NCI-H2171 (cell line): ENCODE results near the gene EDARADD.

Source experiments
- DNase-seq: peaks from one replicate; lab custom pipeline; 2025; lab: John Stamatoyannopoulos, UW

Gene EDARADD

DNA sequence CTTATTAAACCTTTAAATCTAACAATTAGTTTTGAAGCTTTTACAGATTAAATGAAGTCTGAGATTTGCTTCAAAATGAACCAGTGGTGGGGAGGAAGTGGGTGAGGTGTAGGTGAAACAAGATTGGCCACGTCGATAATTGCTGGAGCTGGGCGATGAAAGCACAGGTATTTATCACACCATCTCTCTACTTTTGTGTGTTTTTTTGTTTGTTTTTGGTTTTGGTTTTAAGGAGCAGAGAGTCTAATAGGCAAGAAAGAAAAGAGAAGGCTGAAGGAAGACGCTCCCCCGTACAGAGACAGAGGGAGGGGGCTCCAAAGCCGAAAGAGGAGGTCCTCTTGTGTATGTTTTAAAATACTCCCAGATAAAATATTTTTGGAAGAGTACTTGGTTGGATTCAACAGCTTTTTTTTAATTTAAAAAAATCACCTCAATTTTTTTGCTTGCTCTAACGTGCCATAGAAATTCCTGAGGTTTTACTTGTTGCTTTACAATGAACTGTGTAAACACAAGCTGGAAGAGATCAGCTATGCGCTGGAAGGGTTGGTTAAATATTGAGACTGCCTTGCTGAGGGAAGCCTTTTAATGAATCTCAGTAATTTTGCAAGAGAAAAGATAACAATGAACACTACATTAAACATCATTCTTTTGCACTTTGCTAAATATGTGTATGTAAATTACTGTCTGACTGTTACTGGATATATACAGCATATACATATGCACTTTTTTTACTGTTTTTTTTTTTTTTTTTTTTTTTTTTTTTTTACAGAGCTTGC, 123.0 kb downstream of the EDARADD start:
- peak; percentile 6 for DNase-seq

GRCh38 chr1:236518322-236518721, 124.2 kb downstream of the EDARADD start:
- DNase-seq, result no peak

GRCh38 chr1:236520445-236521005, 126.4 kb downstream of the EDARADD start:
- no peak for DNase-seq

GRCh38 chr1:236522937-236523703, 129.0 kb downstream of the EDARADD start:
- no peak for DNase-seq

DNA sequence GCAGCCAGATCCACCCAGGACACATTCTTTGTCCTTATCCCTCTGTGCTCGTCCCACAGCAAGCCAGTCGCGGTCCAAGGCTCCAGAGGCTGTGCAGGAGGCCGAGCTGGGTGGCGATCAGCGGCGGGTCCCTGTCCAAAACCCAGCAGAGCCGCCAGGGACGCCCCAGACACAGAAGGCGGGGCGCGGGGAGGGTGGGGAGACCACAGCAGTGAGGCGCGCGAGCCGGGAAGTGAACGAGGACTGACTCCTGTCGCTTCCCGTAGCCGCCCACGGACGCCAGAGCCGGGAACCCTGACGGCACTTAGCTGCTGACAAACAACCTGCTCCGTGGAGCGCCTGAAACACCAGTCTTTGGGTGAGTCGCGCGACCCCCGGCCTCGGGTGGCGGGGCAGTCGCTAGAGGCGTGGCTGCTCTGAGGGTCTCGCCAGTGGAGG, 129.6 kb downstream of the EDARADD start, which contains the start of gene LGALS8:
Gene LGALS8, plus strand, starts transcription at position 279 of the 438 bp plus-strand sequence. CDS start 2,089 bp downstream, outside the sequence.
- DNase-seq, result no peak

DNA sequence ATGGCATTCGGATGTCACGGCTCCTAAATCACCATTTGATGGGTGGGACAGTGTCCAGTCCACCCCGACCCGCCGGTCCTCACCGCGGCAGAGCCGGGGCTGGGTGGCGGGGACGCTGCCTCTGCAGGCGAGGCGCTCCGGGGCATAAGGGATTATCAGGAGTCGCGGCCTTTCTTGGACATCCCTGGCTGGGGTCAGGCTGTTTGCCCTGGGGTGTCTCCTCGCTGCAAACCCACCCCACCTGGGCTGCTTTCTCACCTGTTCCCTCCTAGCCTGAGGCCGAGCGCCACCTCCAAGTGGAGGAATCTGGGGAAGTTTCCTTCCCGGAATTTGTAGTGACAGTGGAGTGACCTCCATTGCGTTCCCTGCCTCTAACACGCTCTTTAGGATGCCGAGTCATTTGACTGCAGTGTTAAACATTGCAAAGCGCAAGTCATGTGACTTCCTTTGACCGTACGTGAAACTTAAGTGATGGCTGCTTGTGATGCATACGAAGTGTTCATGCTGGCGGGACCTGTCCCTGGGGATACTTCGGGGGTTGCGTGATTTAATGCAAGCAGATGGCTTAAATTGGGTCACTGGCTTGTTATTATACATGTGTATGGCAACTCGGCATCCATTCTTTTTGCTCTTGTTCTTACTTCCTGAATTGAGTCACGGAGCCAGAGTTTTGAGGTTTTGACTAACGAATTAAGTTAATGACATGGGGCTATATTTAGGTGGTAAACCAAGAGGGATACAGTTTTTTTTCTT, 130.2 kb downstream of the EDARADD start:
- DNase-seq, result peak; percentile 28

GRCh38 chr1:236524895-236525184, 130.8 kb downstream of the EDARADD start:
- no peak for DNase-seq

- DNase-seq, result no peak
Measured at GRCh38 chr1:236526079-236526478, 132.0 kb downstream of the EDARADD start.

- DNase-seq, result no peak
Measured at GRCh38 chr1:236530286-236530685, 136.2 kb downstream of the EDARADD start.

- DNase-seq, result no peak
Measured at GRCh38 chr1:236530959-236531358, 136.9 kb downstream of the EDARADD start.

DNA sequence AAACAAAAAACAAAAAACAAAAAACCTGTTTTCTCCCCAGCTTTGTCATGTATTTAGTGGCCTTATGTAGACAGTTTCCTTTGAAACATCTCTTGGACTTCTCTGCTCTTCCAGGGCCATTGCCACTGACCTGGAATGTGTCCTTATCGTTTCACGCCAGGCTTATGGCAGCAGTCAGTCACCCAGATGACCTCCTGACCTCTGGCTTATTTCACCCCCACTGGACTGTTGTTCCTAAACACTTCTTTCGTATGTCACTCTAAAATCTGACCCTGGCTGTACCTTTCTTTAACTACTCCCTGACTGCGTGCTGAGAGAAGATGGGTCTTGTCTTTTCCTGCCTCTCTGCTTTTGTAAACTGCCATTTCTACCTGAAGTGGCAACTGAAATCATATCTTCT, 138.8 kb downstream of the EDARADD start:
- no peak for DNase-seq

- DNase-seq, result no peak
Measured at GRCh38 chr1:236534151-236534651, 140.1 kb downstream of the EDARADD start.
